HepG2 (cell line): ENCODE measurements around the gene MTREX. TPM values are rescaled to one million over a fixed set of nuclear protein-coding genes. Genes with fewer than 3 reads are reported as not detected.

ENCODE experiments used
- ATAC-seq: fragments of 200-7000 bp; cut with Tn5 transposase; 3 replicates; pipeline ENCODE4 v1.9.1; 2020; ENCODE audit warnings: mild to moderate bottlenecking, moderate library complexity
- BruUV-seq: library from RNA; stranded (reverse); fragments of 400-500 nt; replicated peaks from 2 replicates; lab custom pipeline; 2021; lab: Mats Ljungman, UMichigan
- CTCF ChIA-PET: fragments of 300-600 bp; formaldehyde crosslinking; extraction: SDS; loops from one replicate; lab custom pipeline; 2021; ENCODE audit warnings: low total read pairs, inconsistent platforms, low intra/inter-chr PET ratio; lab: Yijun Ruan, JAX
- POLR2A ChIA-PET: fragments of 350-600 bp; sonication (Branson Sonifier 250); formaldehyde crosslinking; loops from one replicate; lab custom pipeline; 2020; ENCODE audit warnings: antibody characterized with exemption, inconsistent platforms; lab: Yijun Ruan, JAX
- DNase-seq: peaks from one replicate; pipeline ENCODE4 v3.0.0-alpha.2; 2015; ENCODE audit warnings: low spot score
- FAIRE-seq: peaks from 3 replicates; lab custom pipeline; 2011; peaks lifted over from hg19 to GRCh38; lab: Jason Lieb, UNC
- H2AFZ ChIP-seq: one replicate; pipeline ENCODE4 v1.6.1; 2011; ENCODE audit warnings: low read length, inconsistent platforms
- H3K27ac ChIP-seq: fragments of 300-600 bp; 3 replicates; pipeline ENCODE4 v1.8.0; 2011; ENCODE audit warnings: mixed run types, mild to moderate bottlenecking, mixed read lengths, low read length, inconsistent platforms; ENCODE audit not compliant: insufficient read depth; ENCODE audit errors: extremely low read length
- H3K27me3 ChIP-seq, 2 experiments: fragments of 200-600 bp in 1 of 2; 2 replicates in 1 of 2; 3 replicates in 1 of 2; pipeline versions ENCODE4 v1.6.0 to v1.8.0; 2011; ENCODE audit warnings: low read length in 2 of 2, mild to moderate bottlenecking in 2 of 2, moderate library complexity in 2 of 2, inconsistent platforms in 1 of 2; ENCODE audit not compliant: insufficient read depth in 2 of 2, control insufficient read depth in 1 of 2
- H3K36me3 ChIP-seq, 2 experiments: fragments of 200-600 bp in 1 of 2; replicated peaks in 1 of 2; 2 replicates in 1 of 2; 3 replicates in 1 of 2; pipeline versions ENCODE4 v1.5.1 to v1.8.0; 2011; ENCODE audit warnings: low read length in 2 of 2, inconsistent platforms in 1 of 2; ENCODE audit not compliant: insufficient read depth in 2 of 2, control insufficient read depth in 1 of 2
- H3K4me1 ChIP-seq: 2 replicates; pipeline ENCODE4 v1.5.1; 2012; ENCODE audit warnings: low read length, inconsistent platforms; ENCODE audit not compliant: insufficient read depth
- H3K4me2 ChIP-seq: 2 replicates; pipeline ENCODE4 v1.6.0; 2011; ENCODE audit warnings: low read depth, low read length, inconsistent platforms
- H3K4me3 ChIP-seq, 3 experiments: fragments of 200-600 bp in 1 of 3; sonication (generic), shearing (Covaris generic) in 1 of 3; replicated peaks in 1 of 3; 2 replicates each; pipeline ENCODE4 v1.5.1; 2011 to 2016; ENCODE audit warnings: low read length in 3 of 3, inconsistent platforms in 2 of 3, low read depth in 2 of 3, mild to moderate bottlenecking in 2 of 3, control low read depth in 1 of 3, mixed read lengths in 1 of 3; ENCODE audit not compliant: insufficient read depth in 1 of 3
- H3K79me2 ChIP-seq: one replicate; pipeline ENCODE4 v1.6.1; 2011; ENCODE audit warnings: low read length, inconsistent platforms; ENCODE audit not compliant: insufficient read depth
- H3K9ac ChIP-seq: 2 replicates; pipeline ENCODE4 v1.6.0; 2011; ENCODE audit warnings: mild to moderate bottlenecking, low read depth, low read length, inconsistent platforms; ENCODE audit not compliant: insufficient read depth
- H3K9me3 ChIP-seq: 2 replicates; pipeline ENCODE4 v1.5.1; 2012; ENCODE audit warnings: mild to moderate bottlenecking, low read length
- H4K20me1 ChIP-seq: 2 replicates; pipeline ENCODE4 v1.6.0; 2011; ENCODE audit warnings: inconsistent platforms, mild to moderate bottlenecking, low read length, moderate library complexity; ENCODE audit not compliant: insufficient read depth
- ATAD3A ChIP-seq: sonication (generic); formaldehyde crosslinking; IDR thresholded peaks from 2 replicates; pipeline ENCODE4 v1.4.0; 2020; ENCODE audit warnings: missing genetic modification reagents
- CBFB ChIP-seq: sonication (generic); formaldehyde crosslinking; IDR thresholded peaks from 2 replicates; pipeline ENCODE4 v1.4.0; 2020; ENCODE audit warnings: missing genetic modification reagents
- HNRNPLL ChIP-seq: fragments of 200-400 bp; formaldehyde crosslinking; IDR thresholded peaks from 2 replicates; pipeline ENCODE4 v1.6.1; 2017; ENCODE audit warnings: mild to moderate bottlenecking, low read depth, low read length; ENCODE audit not compliant: poor library complexity, severe bottlenecking
- LBX2 ChIP-seq: sonication (generic); formaldehyde crosslinking; IDR thresholded peaks from 2 replicates; pipeline ENCODE4 v1.5.0; 2020; ENCODE audit warnings: missing genetic modification reagents, mild to moderate bottlenecking, borderline replicate concordance
- MTF1 ChIP-seq: sonication (generic); formaldehyde crosslinking; IDR thresholded peaks from 2 replicates; pipeline ENCODE4 v1.5.0; 2020; ENCODE audit warnings: missing genetic modification reagents
- MTF2 ChIP-seq: sonication (generic); formaldehyde crosslinking; IDR thresholded peaks from 2 replicates; pipeline ENCODE4 v1.5.0; 2020; ENCODE audit warnings: missing genetic modification reagents, borderline replicate concordance
- MYNN ChIP-seq: sonication (generic); formaldehyde crosslinking; IDR thresholded peaks from 2 replicates; pipeline ENCODE4 v1.4.0; 2020; ENCODE audit warnings: mild to moderate bottlenecking, low read depth, missing genetic modification reagents
- POGZ ChIP-seq: sonication (generic); formaldehyde crosslinking; IDR thresholded peaks from 2 replicates; pipeline ENCODE4 v1.4.0; 2020; ENCODE audit warnings: mild to moderate bottlenecking, missing genetic modification reagents
- PRDM4 ChIP-seq: sonication (generic); formaldehyde crosslinking; IDR thresholded peaks from 2 replicates; pipeline ENCODE4 v1.9.0; 2021; ENCODE audit warnings: missing genetic modification reagents, borderline replicate concordance
- SRY ChIP-seq: sonication (generic); formaldehyde crosslinking; IDR thresholded peaks from 2 replicates; pipeline ENCODE4 v1.8.0; 2022; ENCODE audit warnings: mild to moderate bottlenecking, missing genetic modification reagents
- STAT5B ChIP-seq: sonication (generic); formaldehyde crosslinking; IDR thresholded peaks from 2 replicates; pipeline ENCODE4 v1.4.0; 2020; ENCODE audit warnings: missing genetic modification reagents
- ZNF17 ChIP-seq: sonication (generic); formaldehyde crosslinking; IDR thresholded peaks from 2 replicates; pipeline ENCODE4 v1.5.0; 2020; ENCODE audit warnings: mild to moderate bottlenecking, missing genetic modification reagents
- ZNF382 ChIP-seq: sonication (generic); formaldehyde crosslinking; IDR thresholded peaks from 2 replicates; pipeline ENCODE4 v1.5.0; 2020; ENCODE audit warnings: missing genetic modification reagents, mild to moderate bottlenecking, borderline replicate concordance
- ZNF7 ChIP-seq: IDR thresholded peaks from 2 replicates; pipeline ENCODE4 v1.6.1; 2016; ENCODE audit warnings: missing biosample characterization, missing genetic modification reagents
- ZSCAN31 ChIP-seq: sonication (generic); formaldehyde crosslinking; IDR thresholded peaks from 2 replicates; pipeline ENCODE4 v1.5.0; 2020; ENCODE audit warnings: low read depth, mild to moderate bottlenecking, missing genetic modification reagents
- WGBS: methylation state at CpG from one replicate; pipeline ENCODE4 v1.1.6; 2017; ENCODE audit warnings: low lambda C conversion rate; 5-methylcytosine and 5-hydroxymethylcytosine counted together
- in situ Hi-C: cut with HindIII; loops from 2 replicates; pipeline ENCODE4 v1.10.0; 2017; ENCODE audit warnings: low pct_unique_long_range_greater_than_20kb; ENCODE audit not compliant: extremely low pct_ligation_motif_present
- intact Hi-C: fragments of 100-400 bp; cut with micrococcal nuclease; formaldehyde crosslinking; loops from one replicate; pipeline ENCODE4 v1.10.0; 2022; ENCODE audit not compliant: unreplicated experiment
- polyA plus RNA-seq, 8 experiments: library from polyadenylated mRNA; depleted of rRNA in 3 of 8; stranded (reverse) in 7 of 8; unstranded in 1 of 8; fragments of >200 nt; fragmentation: Illumina TruSeq in 4 of 8; extraction: Trizol in 4 of 8; gene quantifications; 2 replicates each; pipeline versions ENCODE4 v1.2.1 to v1.2.3, GENCODE V29; 2011 to 2016; ENCODE audit warnings: low read depth in 4 of 8, missing spikeins in 1 of 8, mixed read lengths in 1 of 8; ENCODE audit not compliant: insufficient read depth in 1 of 8
- total RNA-seq, 5 experiments: library from RNA; depleted of rRNA; stranded (reverse); fragments of >200 nt; fragmentation: Illumina TruSeq; extraction: Trizol; gene quantifications; 2 replicates each; pipeline ENCODE4 v1.2.3, GENCODE V29; 2016; ENCODE audit warnings: low read depth in 1 of 5

The MTREX gene
- total and polyA plus RNA-seq, 2 of the 13 experiments (the other 11 are each of a cell fraction or from before 2014, with no cell fraction given): 16.4 to 91.5 TPM

- Histone ChIP-seq H3K9me3 (no peaks in the 10 kb centered on the region), H4K20me1 (no peaks in the 10 kb centered on the region), H2AFZ (no peak overlapping the region), H3K9ac (no peak overlapping the region), H3K4me2 (no peak overlapping the region), H3K27ac (no peak overlapping the region), H3K27me3 (no peaks in the 10 kb centered on the region), H3K4me3 (no peak overlapping the region), H3K79me2 (no peaks in the 10 kb centered on the region), H3K36me3 (peaks cover 10 to 44% of the 10 kb centered on the region in 2 experiments; a peak in 4 of 5 replicates), H3K4me1 (peaks cover 16% of the 10 kb centered on the region)
- ChIA-PET POLR2A (no interaction called here), CTCF (no interaction called here)
- TF ChIP-seq POGZ: no peak
- in situ Hi-C loops (no loop called here), intact Hi-C loops (no loop called here)
- ATAC-seq (no peak), FAIRE-seq (no peak), DNase-seq (no peak)
- 100% methylated on average over 1 of the region's 1 CpG for WGBS
- BruUV-seq: no TSS peak
These were observed 119.4 kb downstream of the MTREX start for GRCh38 chr5:55427157-55427556.

GRCh38 chr5:55429221-55429612, 121.4 kb downstream of the MTREX start:
- CTCF ChIA-PET: no interaction called here
- TF ChIP-seq HNRNPLL (no peak), MTF2 (no peak), ATAD3A (CRISPR knock-in tag) (no peak), CBFB (CRISPR knock-in tag) (no peak), LBX2 (CRISPR knock-in tag) (no peak), PRDM4 (no peak), MTF1 (CRISPR knock-in tag) (no peak), ZNF7 (CRISPR knock-in tag) (no peak), SRY (no peak), ZNF17 (CRISPR knock-in tag) (no peak), ZSCAN31 (CRISPR knock-in tag) (no peak), STAT5B (CRISPR knock-in tag) (no peak), MYNN (no peak), ZNF382 (no peak)

More at GRCh38 chr5:55429221-55429612, 121.4 kb downstream of the MTREX start:
- Histone ChIP-seq H2AFZ (no peak overlapping the region), H3K4me1 (peaks cover 16% of the 10 kb centered on the region), H3K36me3 (peaks cover 4 to 25% of the 10 kb centered on the region in 2 experiments; a peak in 4 of 5 replicates), H3K9ac (no peak overlapping the region), H3K4me2 (no peak overlapping the region), H3K9me3 (no peaks in the 10 kb centered on the region), H3K4me3 (no peak overlapping the region), H3K79me2 (no peaks in the 10 kb centered on the region), H4K20me1 (no peaks in the 10 kb centered on the region), H3K27me3 (no peaks in the 10 kb centered on the region), H3K27ac (peak overlapping the region; percentile 3)
- FAIRE-seq: no peak
- BruUV-seq: no TSS peak
- no peak for ATAC-seq
- POLR2A ChIA-PET: interaction anchor here (1.0 kb wide), 1 partner anchor 11 kb away, joined by 3 read pairs; no protein-coding TSS in a partner anchor
- 100% methylated on average over 1 of the region's 2 CpGs for WGBS
- no peak for DNase-seq
- in situ Hi-C loops: no loop called here
- intact Hi-C loops: no loop called here
